Medulla oblongata (tissue), 1 donor: ENCODE data around the gene ANKRD24.
"Not testable (repeated sequence)": the region's sequence is repeated elsewhere in the genome, so short reads cannot be mapped to it uniquely, and the experiment has no call there.

Experiments
- DNase-seq: peaks from one replicate; pipeline ENCODE4 v3.0.0-alpha.2; 2015; ENCODE audit errors: extremely low spot score

ANKRD24 gene

DNA sequence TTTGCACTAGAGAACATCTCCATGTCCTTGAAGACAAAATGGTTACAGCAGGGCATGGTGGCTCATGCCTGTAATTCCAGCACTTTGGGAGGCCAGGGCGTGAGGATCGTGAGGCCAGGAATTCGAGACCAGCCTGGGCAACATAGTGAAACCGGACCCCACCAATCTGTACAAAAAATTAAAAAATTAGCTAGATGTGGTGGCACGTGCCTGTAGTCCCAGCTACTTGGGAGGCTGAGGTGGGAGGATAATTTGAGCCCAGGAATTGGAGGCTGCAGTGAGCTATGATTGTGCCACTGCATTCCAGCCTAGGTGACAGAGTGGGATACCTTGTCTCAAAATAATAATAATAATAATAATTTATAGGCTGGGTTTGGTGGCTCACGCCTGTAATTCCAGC lies 47.7 kb downstream of the ANKRD24 start:
- DNase-seq, result not testable (repeated sequence)

DNA sequence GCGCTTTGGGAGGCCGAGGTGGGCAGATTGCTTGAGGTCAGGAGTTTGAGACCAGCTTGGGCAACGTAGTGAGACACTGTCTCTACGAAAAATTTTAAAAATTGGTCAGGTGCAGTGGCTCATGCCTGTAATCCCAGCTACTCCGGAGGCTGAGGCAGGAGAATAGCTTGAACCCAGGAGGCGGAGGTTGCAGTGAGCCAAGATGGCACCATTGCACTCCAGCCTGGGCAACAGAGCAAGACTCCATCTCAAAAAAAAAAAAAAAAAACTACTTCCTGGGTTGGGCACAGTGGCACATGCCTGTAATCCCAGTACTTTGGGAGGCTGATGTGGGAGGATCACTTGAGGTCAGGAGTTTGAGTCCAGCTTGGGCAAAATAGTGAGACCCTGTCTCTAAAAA lies 49.0 kb downstream of the ANKRD24 start:
- DNase-seq, result not testable (repeated sequence)

DNA sequence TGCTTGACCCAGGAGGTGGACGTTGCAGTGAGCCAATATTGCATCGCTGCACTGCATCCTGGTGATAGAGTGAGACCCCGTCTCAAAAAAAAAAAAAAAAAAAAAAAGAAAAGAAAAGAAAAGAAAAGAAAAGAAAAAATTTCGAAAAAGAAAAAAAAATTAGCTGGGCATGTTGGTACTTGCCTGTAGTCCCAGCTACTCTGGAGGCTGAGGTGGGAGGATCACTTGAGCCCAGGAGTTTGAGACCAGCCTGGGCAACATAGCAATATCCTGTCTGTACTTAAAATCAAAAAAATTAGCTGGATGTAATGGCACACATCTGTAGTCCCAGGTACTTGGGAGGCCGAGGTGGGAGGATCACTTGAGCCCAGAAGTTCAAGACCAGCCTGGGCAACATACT lies 49.6 kb downstream of the ANKRD24 start:
- not testable (repeated sequence) for DNase-seq

DNA sequence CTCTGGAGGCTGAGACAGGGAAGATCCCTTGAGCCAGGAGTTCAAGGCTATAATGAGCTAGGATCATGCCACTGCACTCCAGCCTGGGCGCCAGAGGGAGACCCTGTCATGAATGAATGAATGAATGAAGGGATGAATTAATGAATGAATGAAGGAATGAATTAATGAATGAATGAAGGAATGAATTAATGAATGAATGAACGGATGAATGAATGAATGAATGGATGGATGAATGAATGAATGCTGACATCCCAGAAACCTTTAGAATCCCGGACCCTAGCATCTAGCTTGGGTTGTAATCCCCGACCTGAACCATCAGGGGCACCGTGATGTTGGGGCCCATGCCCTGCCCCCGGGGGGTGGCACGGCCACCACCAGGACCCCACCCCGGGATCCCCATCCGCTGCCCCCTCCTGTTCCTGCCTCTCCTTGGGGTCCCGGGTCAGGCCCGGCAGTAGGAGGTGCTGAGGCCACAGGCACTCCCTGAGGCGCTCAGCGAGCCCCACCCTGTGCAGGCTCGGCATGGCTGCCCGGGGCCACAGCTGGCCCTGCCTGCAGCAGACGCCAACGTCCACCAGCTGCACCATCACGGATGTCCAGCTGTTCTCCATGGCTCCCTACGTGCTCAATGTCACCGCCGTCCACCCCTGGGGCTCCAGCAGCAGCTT lies 50.3 kb downstream of the ANKRD24 start:
- no peak for DNase-seq

DNA sequence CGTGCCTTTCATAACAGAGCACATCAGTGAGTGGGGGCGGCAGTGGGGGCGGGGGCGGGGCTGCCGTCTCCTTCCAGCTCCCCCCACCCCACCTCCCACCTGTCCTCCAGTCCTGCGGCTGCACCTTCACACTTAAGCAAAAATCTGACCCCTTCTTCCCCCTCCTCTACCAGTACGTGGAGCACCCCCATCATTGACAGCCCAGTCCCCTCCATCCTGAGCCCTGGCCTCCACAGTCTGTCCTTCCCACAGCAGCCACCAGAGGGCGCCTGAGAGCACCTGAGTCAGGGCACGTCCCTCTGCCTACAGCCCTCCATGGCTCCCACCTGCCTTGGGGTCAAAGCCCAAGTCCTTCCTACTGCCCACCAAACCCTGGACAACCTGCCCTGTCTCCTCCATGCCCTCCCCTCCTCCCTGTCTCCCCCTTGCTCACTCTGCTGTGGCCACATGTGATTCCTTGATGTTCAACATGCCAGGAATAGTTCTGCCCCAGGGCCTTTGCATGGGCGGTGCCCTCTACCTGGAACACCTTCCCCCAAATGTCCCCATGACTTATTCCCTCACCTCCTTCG lies 50.9 kb downstream of the ANKRD24 start:
- DNase-seq, result no peak

DNA sequence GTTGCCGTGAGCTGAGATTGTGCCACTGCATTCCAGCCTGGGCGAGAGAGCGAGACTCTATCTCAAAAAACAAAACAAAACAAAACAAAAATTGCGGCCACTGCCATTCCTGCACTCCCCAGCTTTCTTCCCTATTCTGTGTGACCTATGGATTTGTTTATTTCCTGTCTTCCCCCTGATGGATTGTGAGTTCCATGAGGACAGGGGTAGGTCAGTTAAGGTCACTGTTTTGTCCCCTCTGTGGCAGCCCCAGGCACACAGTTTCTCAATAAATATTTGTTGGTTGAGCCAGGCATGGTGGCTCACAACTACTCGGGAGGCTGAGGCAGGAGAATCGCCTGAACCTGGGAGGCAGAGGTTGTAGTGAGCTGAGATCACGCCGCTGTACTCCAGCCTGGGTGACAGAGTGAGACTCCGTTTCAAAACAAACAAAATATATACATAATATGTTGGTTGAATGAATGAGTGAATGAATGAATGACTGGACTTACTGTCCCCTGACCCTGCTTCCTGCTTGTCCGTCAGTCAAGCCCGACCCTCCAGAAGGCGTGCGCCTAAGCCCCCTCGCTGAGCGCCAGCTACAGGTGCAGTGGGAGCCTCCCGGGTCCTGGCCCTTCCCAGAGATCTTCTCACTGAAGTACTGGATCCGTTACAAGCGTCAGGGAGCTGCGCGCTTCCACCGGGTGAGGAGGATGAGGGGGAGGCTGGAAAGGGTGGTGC lies 51.8 kb downstream of the ANKRD24 start:
- no peak for DNase-seq

DNA sequence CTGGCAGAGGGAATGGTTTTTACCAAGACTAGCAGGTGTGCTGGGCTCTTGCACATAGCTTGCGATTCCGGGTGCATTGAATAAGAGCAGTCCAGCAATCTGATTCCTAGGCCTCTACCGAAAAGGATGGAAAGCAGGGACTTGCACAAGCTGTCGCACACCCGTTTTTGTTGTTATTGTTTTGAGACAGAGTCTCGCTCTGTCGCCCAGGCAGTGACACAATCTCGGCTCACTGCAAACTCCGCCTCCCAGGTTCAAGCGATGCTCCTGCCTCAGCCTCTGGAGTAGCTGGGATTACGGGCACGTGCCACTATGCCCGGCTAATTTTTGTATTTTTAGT lies 52.3 kb downstream of the ANKRD24 start:
- no peak for DNase-seq

DNA sequence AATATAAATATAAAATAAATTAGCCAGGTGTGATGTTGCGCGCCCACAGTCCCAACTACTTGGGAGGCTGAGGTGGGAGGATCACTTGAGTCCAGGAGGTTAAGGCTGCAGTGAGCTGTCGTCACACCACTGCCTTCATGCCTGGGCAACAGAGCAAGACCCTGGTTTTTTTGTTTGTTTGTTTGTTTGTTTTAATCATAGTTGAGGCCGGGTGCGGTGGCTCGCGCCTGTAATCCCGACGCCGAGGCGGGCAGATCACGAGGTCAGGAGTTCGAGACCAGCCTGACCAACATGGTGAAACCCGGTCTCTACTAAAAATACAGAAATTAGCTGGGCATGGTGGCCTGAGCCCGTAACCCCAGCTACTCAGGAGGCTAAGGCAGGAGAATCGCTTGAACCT lies 55.0 kb downstream of the ANKRD24 start:
- DNase-seq, result not testable (repeated sequence)

DNA sequence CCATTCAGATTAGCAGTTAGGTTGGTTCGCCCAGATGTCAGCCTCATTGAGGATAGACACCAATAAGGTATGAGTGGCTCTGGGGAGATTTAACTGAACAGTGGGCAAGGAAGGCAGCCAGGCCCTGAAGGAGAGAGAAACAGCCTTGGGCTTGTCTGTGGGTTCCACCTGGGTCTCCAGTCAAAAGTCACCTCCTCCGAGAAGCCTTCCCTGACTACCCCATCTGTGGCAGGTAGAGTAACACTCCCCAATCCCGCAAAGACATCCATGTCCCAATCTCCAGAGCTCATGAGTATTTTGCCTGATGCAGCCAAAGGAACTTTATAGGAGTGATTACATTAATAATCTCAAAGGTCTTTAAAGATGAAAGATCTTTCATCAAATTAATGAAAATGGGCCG lies 56.3 kb downstream of the ANKRD24 start:
- no peak for DNase-seq

DNA sequence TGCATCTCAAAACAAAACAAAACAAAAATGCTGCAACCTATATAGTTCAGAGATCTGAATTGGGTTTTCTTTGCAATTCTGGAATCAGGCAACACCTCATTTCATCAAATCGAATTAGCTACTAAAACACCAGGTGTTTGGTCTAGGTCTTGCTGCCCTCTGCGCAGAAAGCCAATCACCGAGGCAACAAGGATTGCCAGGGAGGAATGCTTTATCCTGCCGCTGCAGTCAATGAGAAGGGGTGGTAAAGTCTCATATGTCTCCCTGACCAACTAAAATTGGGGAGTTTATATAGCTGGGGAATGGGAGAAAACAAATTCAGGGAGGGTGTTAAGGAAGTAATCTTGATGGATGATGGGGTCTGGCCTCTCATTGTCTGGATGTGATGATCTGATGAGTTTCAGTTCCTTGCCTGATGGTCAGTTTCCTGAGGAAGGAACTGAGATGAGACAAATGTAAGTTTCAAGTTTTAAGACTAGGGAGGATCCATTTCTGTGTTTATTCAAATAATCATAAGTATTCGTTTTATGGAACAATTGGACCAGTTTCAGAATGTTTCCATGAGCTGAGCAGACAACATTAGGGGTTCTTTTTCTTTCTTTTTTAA lies 59.4 kb downstream of the ANKRD24 start:
- peak; percentile 51 for DNase-seq

DNA sequence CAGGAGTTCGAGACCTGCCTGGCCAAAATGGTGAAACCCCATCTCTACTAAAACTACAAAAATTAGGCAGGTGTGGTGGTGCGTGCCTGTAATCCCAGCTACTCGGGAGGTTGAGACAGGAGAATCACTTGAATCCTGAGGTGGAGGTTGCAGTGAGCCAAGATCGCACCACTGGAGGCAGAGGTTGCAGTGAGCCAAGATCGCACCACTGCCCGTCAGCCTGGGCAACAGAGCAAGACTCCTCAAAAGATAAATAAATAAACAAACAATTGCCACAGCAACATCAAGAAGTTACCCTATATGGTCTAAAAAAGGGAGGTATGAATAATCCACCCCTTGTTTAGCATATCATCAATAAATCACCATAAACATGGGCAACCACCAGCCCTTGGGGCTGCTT lies 63.4 kb downstream of the ANKRD24 start:
- not testable (repeated sequence) for DNase-seq

DNA sequence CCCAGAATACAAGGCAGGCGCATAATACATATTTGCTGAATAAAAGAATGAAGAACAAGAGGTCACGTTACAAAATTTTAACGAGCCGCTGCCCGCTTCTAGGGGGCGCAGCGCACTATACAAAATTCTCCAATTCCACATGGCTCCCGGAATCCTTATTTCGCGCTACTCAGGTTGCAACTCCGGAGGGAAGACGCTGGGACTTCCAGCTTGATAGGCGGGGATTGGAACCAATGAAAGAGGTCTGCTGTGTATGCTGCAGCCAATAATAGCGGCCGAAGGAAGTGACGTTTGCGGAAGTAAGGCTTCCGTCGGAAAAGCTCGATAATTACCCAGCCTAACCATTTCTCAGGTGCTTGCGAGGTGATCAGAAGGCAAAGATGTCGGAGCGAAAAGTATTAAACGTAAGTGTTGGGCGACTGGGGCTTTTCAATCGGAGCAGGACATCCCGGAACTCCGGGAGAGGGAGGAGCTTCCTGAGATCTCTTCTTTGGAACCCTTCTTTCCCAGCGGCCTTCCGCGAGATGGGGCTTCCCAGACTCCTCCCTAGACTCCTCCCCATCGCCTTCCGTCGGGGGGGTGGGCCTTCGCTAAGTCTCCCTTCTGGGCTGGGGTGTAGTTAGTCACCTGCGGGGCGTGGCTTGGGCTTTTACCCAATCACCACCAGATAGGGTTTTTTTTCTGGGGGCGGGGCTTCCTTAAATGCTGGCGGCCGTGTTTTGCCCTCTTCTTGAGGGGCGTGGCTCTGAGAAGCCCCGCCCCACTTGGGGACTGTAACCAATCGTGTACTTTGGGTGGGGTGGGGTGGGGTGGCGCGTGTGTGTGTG lies 64.5 kb downstream of the ANKRD24 start, which contains the start of gene YJU2:
YJU2 (plus strand) TSS at position 314 of the 827 bp plus-strand sequence; CDS start at position 381, 67 bp downstream.
- DNase-seq, result peak; percentile 99

DNA sequence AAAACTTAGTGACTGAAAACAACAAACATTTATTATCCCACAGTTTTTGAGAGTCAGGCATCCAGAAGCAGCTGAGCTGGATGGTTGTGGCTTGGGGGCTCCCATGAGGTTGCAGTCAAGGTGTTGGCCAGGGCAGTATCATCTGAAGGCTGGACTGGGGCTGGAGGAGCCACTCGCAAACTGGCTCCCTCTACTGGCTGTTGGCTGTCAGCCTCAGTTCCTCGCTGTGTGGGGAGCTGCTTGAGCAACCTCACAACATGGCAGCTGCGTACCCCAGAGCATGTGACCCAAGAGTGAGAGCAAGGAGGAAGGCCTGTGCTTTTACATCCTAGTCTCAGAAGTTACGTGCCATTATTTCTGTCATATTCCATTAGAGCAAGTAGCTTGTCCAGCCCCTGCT lies 74.1 kb downstream of the ANKRD24 start:
- no peak for DNase-seq

DNA sequence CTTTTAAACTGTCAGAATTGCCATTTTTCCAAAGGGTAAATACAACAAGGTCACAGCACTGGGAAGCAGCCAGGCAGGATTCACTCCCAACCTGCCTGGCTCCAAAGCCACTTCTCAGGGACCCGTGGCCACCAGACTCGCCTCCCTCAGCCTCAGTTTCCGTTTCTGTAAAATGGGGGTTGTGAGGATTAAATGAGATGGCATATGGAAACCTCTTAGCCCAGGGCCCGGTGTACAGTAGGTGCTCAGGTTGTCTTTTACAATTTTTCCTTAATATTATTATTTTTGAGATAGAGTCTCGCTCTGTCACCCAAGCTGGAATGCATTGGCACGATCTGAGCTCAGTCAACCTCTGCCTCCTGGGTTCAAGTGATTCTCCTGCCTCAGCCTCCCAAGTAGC lies 74.5 kb downstream of the ANKRD24 start:
- no peak for DNase-seq

DNA sequence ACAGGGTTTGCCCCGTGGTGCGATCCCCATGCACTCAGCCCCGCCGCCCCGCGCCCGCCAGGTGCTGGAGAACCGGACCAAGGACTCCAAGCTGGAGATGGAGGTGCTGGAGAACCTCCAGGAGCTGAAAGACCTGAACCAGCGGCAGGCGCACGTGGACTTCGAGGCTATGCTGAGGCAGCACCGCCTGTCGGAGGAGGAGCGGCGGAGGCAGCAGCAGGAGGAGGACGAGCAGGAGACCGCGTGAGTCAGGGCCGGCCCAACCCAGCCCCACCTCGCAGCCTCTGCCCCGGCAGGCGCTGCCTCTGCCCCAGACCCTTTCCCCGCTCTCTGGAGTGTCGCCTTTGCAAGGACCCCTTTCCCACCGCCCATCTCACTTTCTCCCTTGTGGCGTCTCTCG lies 75.7 kb downstream of the ANKRD24 start:
- no peak for DNase-seq

DNA sequence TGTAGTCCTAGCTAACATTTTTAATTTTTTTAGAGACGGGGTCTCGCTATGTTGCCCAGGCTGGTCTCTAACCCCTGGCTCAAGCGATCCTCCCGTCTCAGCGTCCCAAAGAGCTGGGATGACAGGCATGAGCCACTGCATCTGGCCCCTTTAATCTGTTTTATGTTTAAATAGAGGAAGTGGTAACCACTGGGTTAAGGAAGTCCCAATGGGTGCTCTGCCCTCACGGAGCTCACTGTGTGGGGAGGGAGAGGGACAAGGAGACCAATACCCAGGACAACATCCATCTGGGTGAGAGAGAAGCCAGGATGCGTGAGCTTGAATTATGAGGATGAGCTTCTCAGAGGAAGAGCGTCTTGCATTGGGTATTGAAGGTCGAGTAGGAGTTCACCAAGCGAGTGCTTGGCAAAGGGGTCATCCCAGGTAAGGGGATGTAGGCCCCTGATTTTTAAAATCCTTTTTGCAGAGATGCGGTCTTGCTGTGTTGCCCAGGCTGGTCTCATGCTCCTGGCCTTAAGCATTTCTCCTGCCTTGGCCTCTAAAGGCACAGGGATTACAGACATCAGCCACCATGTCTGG lies 78.2 kb downstream of the ANKRD24 start:
- peak; percentile 15 for DNase-seq

DNA sequence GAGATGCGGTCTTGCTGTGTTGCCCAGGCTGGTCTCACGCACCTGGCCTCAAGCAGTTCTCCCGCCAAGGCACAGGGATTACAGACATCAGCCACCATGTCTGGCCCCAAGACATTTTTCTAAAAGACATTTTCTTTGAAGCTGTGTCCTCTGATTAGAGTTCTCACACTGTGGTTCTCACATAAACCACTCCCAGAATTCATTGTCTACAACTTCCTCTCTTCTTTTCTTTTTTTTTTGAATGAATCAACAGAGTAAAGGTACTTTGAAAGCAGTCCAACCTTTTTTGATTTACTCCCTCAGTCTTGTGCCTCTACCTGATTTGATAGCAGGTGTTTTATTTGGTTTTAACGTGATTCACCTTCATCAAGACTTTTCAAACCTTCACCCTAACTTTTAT lies 82.3 kb downstream of the ANKRD24 start:
- DNase-seq, result no peak

DNA sequence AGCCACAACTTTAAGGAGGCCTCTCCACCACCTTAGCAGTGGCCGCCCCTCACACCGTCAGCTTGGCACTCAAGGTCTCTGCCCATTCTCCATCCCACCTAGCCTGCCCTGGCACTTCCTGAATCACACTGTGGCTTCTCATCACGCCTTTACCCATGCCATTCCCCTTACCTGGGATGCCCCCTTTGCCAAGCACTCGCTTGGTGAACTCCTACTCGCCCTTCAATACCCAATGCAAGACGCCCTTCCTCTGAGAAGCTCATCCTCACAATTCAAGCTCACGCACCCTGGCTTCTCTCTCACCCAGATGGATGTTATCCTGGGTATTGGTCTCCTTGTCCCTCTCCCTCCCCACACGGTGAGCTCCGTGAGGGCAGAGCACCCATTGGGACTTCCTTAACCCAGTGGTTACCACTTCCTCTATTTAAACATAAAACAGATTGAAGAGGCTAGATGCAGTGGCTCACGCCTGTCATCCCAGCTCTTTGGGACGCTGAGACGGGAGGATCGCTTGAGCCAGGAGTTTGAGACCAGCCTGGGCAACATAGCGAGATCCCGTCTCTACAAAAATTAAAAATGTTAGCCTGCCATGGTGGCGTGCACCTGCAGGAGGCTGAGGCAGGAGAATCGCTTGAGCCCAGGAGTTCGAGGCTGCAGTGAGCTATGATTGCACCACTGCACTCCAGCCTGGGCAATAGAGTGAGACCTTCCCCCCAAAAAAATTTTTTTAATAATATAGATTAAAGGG lies 83.9 kb downstream of the ANKRD24 start:
- DNase-seq, result no peak

DNA sequence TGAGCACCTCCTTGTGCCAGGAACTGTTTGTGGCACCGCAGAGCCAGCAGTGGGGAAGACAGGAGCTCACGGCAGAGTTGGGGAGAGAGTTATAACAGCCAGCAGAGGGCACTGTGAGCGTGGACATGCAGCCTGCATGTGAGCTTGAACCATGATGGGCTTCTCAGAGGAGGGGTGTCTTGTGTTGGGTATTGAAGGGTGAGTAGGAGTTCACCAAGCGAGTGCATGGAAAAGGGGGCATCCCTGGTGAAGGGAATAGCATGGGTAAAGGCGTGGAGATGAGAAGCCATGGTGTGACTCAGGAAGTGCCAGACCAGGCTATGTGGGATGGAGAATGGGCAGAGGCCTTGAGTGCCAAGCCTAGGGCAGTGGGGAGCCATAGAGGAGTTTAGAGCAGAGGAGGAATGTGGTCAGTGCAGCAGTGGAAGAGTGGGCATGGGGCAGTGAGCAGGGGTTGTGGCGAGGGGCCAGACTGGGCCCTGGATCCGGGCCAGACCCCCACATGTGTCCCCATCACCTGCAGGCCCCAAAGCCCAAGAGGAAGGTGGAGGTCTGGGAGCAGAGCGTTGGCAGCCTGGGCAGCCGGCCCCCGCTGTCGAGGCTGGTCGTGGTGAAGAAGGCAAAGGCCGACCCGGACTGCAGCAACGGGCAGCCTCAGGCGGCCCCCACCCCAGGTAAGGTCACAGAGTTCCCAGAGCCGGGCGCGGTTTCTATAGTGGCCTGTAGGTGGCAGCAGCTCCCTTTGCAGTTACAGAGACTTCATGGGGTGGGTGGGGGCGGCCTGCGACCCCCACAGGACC lies 84.8 kb downstream of the ANKRD24 start:
- peak; percentile 15 for DNase-seq
